GM23248 (cell line): Measurements from ENCODE around the gene TP53INP2. TPM values are rescaled to one million over a fixed set of nuclear protein-coding genes. Genes with fewer than 3 reads are reported as not detected.

Experiments used
- DNase-seq: peaks from one replicate; pipeline ENCODE4 v3.0.0-alpha.2; 2015
- H2AFZ ChIP-seq: fragments of 200-600 bp; sonication (generic); 2 replicates; pipeline ENCODE4 v1.6.1; 2016; ENCODE audit warnings: antibody characterized with exemption
- H3F3A ChIP-seq: fragments of 200-600 bp; sonication (generic); 2 replicates; pipeline ENCODE4 v1.6.1; 2016; ENCODE audit warnings: mild to moderate bottlenecking, antibody characterized with exemption, mixed run types; ENCODE audit not compliant: insufficient read depth
- H3K27ac ChIP-seq: fragments of 200-600 bp; sonication (generic); 2 replicates; pipeline ENCODE4 v1.5.1; 2016; ENCODE audit warnings: mild to moderate bottlenecking
- H3K27me3 ChIP-seq: fragments of 200-600 bp; sonication (generic); replicated peaks from 2 replicates; pipeline ENCODE4 v1.6.1; 2016; ENCODE audit warnings: mild to moderate bottlenecking; ENCODE audit not compliant: insufficient read depth
- H3K36me3 ChIP-seq: fragments of 200-600 bp; sonication (generic); 2 replicates; pipeline ENCODE4 v1.6.1; 2016; ENCODE audit warnings: low read depth, mild to moderate bottlenecking
- H3K4me1 ChIP-seq: fragments of 200-600 bp; sonication (generic); 2 replicates; pipeline ENCODE4 v1.6.1; 2016; ENCODE audit warnings: mild to moderate bottlenecking; ENCODE audit not compliant: insufficient read depth
- H3K4me2 ChIP-seq: fragments of 200-600 bp; sonication (generic); one replicate; pipeline ENCODE4 v1.6.1; 2016; ENCODE audit warnings: mild to moderate bottlenecking; ENCODE audit not compliant: unreplicated experiment
- H3K4me3 ChIP-seq: fragments of 200-600 bp; sonication (generic); 2 replicates; pipeline ENCODE4 v1.5.1; 2016; ENCODE audit warnings: mild to moderate bottlenecking
- H3K79me2 ChIP-seq: fragments of 200-600 bp; sonication (generic); 2 replicates; pipeline ENCODE4 v1.6.1; 2016; ENCODE audit warnings: mild to moderate bottlenecking; ENCODE audit not compliant: insufficient read depth
- H3K9ac ChIP-seq: fragments of 200-600 bp; sonication (generic); 2 replicates; pipeline ENCODE4 v1.6.1; 2016; ENCODE audit warnings: mild to moderate bottlenecking
- H3K9me2 ChIP-seq: fragments of 200-600 bp; sonication (generic); 2 replicates; pipeline ENCODE4 v1.6.1; 2016; ENCODE audit warnings: mixed run types, mild to moderate bottlenecking, moderate library complexity; ENCODE audit not compliant: insufficient read depth
- H3K9me3 ChIP-seq: fragments of 200-600 bp; sonication (generic); one replicate; pipeline ENCODE4 v1.6.1; 2017; ENCODE audit warnings: low read depth
- H4K20me1 ChIP-seq: fragments of 200-600 bp; sonication (generic); 2 replicates; pipeline ENCODE4 v1.6.0; 2016; ENCODE audit not compliant: insufficient read depth
- EZH2 ChIP-seq: fragments of 200-600 bp; sonication (generic); IDR thresholded peaks from 2 replicates; pipeline ENCODE4 v1.6.1; 2018; ENCODE audit warnings: antibody characterized with exemption, mild to moderate bottlenecking; ENCODE audit not compliant: insufficient read depth, poor library complexity, severe bottlenecking
- EZH2phosphoT487 ChIP-seq: fragments of 200-600 bp; sonication (generic); IDR thresholded peaks from 2 replicates; pipeline ENCODE4 v1.6.1; 2018; ENCODE audit warnings: antibody characterized with exemption, moderate library complexity, mild to moderate bottlenecking, low read depth; ENCODE audit not compliant: insufficient read depth
- WGBS, 2 experiments: methylation state at CpG; one replicate each; pipeline ENCODE4 v1.1.6; 2015 to 2017; ENCODE audit warnings: low lambda C conversion rate in 2 of 2, low coverage in 1 of 2; ENCODE audit errors: missing lambda C conversion rate in 2 of 2; 5-methylcytosine and 5-hydroxymethylcytosine counted together
- in situ Hi-C: fragments of 300-500 bp; cut with MboI; formaldehyde crosslinking; loops from 2 replicates; pipeline ENCODE4 v1.15.0; 2020
- polyA plus RNA-seq: library from polyadenylated mRNA; unstranded; fragments of >200 nt; fragmentation: Nextera tagmentation; extraction: Ambion mirVana; gene quantifications from 2 replicates; pipeline ENCODE4 v1.2.1, GENCODE V29; 2016
- total RNA-seq: library from RNA; depleted of rRNA; stranded (reverse); fragments of >200 nt; shearing (Covaris generic); gene quantifications from 2 replicates; pipeline ENCODE4 v1.2.3, GENCODE V29; 2014

The TP53INP2 gene
- total and polyA plus RNA-seq, 2 experiments from 2014 or later, result 3.9 to 4.4 TPM

GRCh38 chr20:34724172-34724571, 20.0 kb downstream of the TP53INP2 start:
- Histone ChIP-seq H3K27me3 (no peaks in the 10 kb centered on the region), H3K4me1 (peaks cover 10% of the 10 kb centered on the region), H3K9ac (no peak overlapping the region), H3K4me3 (no peak overlapping the region), H3K9me3 (no peaks in the 10 kb centered on the region), H3K36me3 (peaks cover 9% of the 10 kb centered on the region; the same call in 1 of the 2 replicates), H3F3A (peaks cover 4% of the 10 kb centered on the region; the same call in 1 of the 2 replicates), H3K27ac (no peak overlapping the region), H2AFZ (no peak overlapping the region), H3K79me2 (no peaks in the 10 kb centered on the region), H4K20me1 (no peaks in the 10 kb centered on the region), H3K4me2 (no peak overlapping the region), H3K9me2 (no peaks in the 10 kb centered on the region)
- 85 to 87% methylated on average over 3 of the region's 3 CpGs for WGBS, 2 experiments
- TF ChIP-seq EZH2, result no peak
- TF ChIP-seq EZH2phosphoT487, result no peak
- in situ Hi-C loops, result loop anchor here (25.0 kb wide), 1 partner anchor 412 kb away; the partner anchor contains the start of gene AHCY
- no peak for DNase-seq

GRCh38 chr20:34729416-34729815, 25.3 kb downstream of the TP53INP2 start:
- 96 to 99% methylated on average over 2 of the region's 2 CpGs for WGBS, 2 experiments
- H3K79me2 ChIP-seq, result no peaks in the 10 kb centered on the region
- H3F3A ChIP-seq, result 0 out of 2 replicates have a peak, but pooled peaks cover 4% of the 10 kb centered on the region
- in situ Hi-C loops, result no loop called here
- no peak overlapping the region for H3K4me2 ChIP-seq
- no peak overlapping the region for H3K27ac ChIP-seq
- H3K9me2 ChIP-seq, result no peaks in the 10 kb centered on the region
- H3K9ac ChIP-seq, result no peak overlapping the region
- no peaks in the 10 kb centered on the region for H3K27me3 ChIP-seq
- no peak for DNase-seq
- H3K4me1 ChIP-seq, result no peaks in the 10 kb centered on the region
- peaks cover 16% of the 10 kb centered on the region; the same call in 1 of the 2 replicates for H3K36me3 ChIP-seq
- no peak overlapping the region for H3K4me3 ChIP-seq
- no peak overlapping the region for H2AFZ ChIP-seq
- TF ChIP-seq EZH2, result no peak
- no peak for TF ChIP-seq EZH2phosphoT487
- H3K9me3 ChIP-seq, result no peaks in the 10 kb centered on the region
- no peaks in the 10 kb centered on the region; the same call in 1 of the 2 replicates for H4K20me1 ChIP-seq

GRCh38 chr20:34732523-34732922, 28.4 kb downstream of the TP53INP2 start:
- TF ChIP-seq EZH2 (no peak), EZH2phosphoT487 (no peak)
- in situ Hi-C loops, result no loop called here

GRCh38 chr20:34736106-34736735, 32.1 kb downstream of the TP53INP2 start:
- H3K36me3 ChIP-seq, result peaks cover 15% of the 10 kb centered on the region
- no peaks in the 10 kb centered on the region for H3K9me2 ChIP-seq
- no peak overlapping the region for H3K4me3 ChIP-seq
- no peaks in the 10 kb centered on the region for H3F3A ChIP-seq
- H3K27me3 ChIP-seq, result no peaks in the 10 kb centered on the region
- H3K4me1 ChIP-seq, result no peaks in the 10 kb centered on the region
- TF ChIP-seq EZH2 (no peak), EZH2phosphoT487 (no peak)
- WGBS, 2 experiments, result 68 to 70% methylated on average over 6 of the region's 6 CpGs
- in situ Hi-C loops, result no loop called here
- no peaks in the 10 kb centered on the region for H3K9me3 ChIP-seq
- no peak for DNase-seq
- no peak overlapping the region for H3K27ac ChIP-seq
- H3K9ac ChIP-seq, result no peak overlapping the region
- no peak overlapping the region for H3K4me2 ChIP-seq
- no peaks in the 10 kb centered on the region; the same call in 1 of the 2 replicates for H4K20me1 ChIP-seq
- no peaks in the 10 kb centered on the region for H3K79me2 ChIP-seq
- no peak overlapping the region for H2AFZ ChIP-seq

More at GRCh38 chr20:34732523-34732922, 28.4 kb downstream of the TP53INP2 start:
- H2AFZ ChIP-seq, result no peak overlapping the region
- H3K9me2 ChIP-seq, result no peaks in the 10 kb centered on the region
- H3K4me3 ChIP-seq, result no peak overlapping the region
- DNase-seq, result no peak
- H4K20me1 ChIP-seq, result no peaks in the 10 kb centered on the region; the same call in 1 of the 2 replicates
- H3K4me1 ChIP-seq, result no peaks in the 10 kb centered on the region
- peaks cover 17% of the 10 kb centered on the region; the same call in 1 of the 2 replicates for H3K36me3 ChIP-seq
- H3K9ac ChIP-seq, result no peak overlapping the region
- H3F3A ChIP-seq, result no peaks in the 10 kb centered on the region
- no peaks in the 10 kb centered on the region for H3K27me3 ChIP-seq
- no peaks in the 10 kb centered on the region for H3K79me2 ChIP-seq
- H3K27ac ChIP-seq, result no peak overlapping the region
- 65 to 79% methylated on average over 1 of the region's 1 CpG for WGBS, 2 experiments
- H3K9me3 ChIP-seq, result no peaks in the 10 kb centered on the region
- no peak overlapping the region for H3K4me2 ChIP-seq
